Activated T-helper 2 cell treated with anti-CD3 and anti-CD28 coated beads, Interferon-gamma antibody, Interleukin-2, Interleukin-4, amounts not matched to agents 10 μg/mL and 5 μg/mL and 100 μg/mL, durations not matched to agents 14 hours and 24 hours and 36 hours (primary cell): Measurements from ENCODE around the gene DBI. TPM values are rescaled to one million over a fixed set of nuclear protein-coding genes. Genes with fewer than 3 reads are reported as not detected.

Experiments used
- DNase-seq: peaks from one replicate; pipeline ENCODE4 v3.0.0; 2021; ENCODE audit warnings: low spot score
- H3K27ac Mint-ChIP-seq: one replicate; pipeline ENCODE4 v1.8.0; 2021; ENCODE audit warnings: mixed read lengths
- H3K27me3 Mint-ChIP-seq: one replicate; pipeline ENCODE4 v1.8.0; 2021; ENCODE audit warnings: low read depth, mixed read lengths
- H3K36me3 Mint-ChIP-seq: one replicate; pipeline ENCODE4 v1.8.0; 2021; ENCODE audit warnings: low read depth, mixed read lengths
- H3K4me1 Mint-ChIP-seq: one replicate; pipeline ENCODE4 v1.8.0; 2021; ENCODE audit warnings: low read depth, mixed read lengths
- H3K4me3 Mint-ChIP-seq: one replicate; pipeline ENCODE4 v1.8.0; 2021; ENCODE audit warnings: low read depth, mild to moderate bottlenecking, moderate library complexity, mixed read lengths
- H3K9me3 Mint-ChIP-seq: one replicate; pipeline ENCODE4 v1.8.0; 2021; ENCODE audit warnings: mixed read lengths
- intact Hi-C: fragments of 100-400 bp; cut with micrococcal nuclease; formaldehyde crosslinking; loops from one replicate; pipeline ENCODE4 v1.15.1; 2023
- total RNA-seq: library from RNA; stranded (reverse); gene quantifications from 2 replicates; pipeline ENCODE4 v1.2.3, GENCODE V29; 2022

Gene DBI
- total RNA-seq: 162 and 168 TPM in 2 replicates

DNA sequence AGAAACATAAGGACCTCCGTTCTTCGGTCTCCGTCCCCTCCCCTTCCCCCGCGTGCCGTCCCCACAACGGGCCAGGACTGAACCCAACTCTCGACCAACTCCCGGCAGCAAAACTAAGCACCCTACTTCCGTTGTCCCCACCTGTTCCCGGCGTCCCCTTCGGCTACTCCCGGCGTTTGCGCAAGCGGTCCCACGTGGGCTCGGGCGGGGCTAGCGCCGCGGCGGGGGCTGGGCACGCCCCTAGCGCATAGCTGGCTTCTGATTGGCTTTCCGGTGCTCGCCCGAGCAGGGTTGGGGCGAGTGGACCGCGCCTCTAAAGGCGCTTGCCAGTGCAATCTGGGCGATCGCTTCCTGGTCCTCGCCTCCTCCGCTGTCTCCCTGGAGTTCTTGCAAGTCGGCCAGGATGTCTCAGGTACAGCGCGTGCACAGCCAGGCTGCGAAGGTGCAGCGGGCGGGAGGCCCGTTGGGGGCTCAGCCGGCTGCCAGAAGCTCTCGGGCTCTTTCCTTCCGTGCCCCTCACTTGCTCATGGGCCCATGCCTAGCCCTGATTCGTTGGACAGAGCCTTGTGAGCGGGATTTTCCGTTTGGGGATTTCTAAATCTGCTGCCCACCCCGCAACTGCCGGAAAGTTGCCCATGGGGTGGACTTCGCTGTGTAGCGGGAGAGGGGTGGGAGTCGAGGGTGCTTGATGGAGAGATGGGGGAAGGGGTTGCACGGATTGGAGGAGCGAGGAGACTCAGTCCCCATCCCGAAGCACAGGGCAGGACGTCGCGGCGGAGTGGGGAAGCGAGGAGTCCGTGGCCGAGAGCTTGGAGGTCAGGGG, at the start of gene DBI, which contains the start of gene C2orf76:
DBI (plus strand) TSS at position 329 of the 823 bp plus-strand sequence; CDS start at position 404, 75 bp downstream.
C2orf76 (minus strand) TSS at position 186 of the 823 bp plus-strand sequence. CDS start 26,875 bp downstream, outside the sequence.
- peak; percentile 93 for DNase-seq
- H3K36me3 Mint-ChIP-seq: peaks cover 41% of the 10 kb centered on the region
- peaks cover 34% of the 10 kb centered on the region for H3K4me1 Mint-ChIP-seq
- peak within 1 kb of the TSS; percentile 99 for H3K27ac Mint-ChIP-seq
- intact Hi-C loops: loop anchor here (2.0 to 5.0 kb wide), 3 partner anchors 646 to 1055 kb away; partner anchors contain the start of genes EPB41L5 and TMEM185B
- peak within 1 kb of the TSS; percentile 100 for H3K4me3 Mint-ChIP-seq
- no peaks in the 10 kb centered on the region for H3K9me3 Mint-ChIP-seq
- no peaks in the 10 kb centered on the region for H3K27me3 Mint-ChIP-seq

DNA sequence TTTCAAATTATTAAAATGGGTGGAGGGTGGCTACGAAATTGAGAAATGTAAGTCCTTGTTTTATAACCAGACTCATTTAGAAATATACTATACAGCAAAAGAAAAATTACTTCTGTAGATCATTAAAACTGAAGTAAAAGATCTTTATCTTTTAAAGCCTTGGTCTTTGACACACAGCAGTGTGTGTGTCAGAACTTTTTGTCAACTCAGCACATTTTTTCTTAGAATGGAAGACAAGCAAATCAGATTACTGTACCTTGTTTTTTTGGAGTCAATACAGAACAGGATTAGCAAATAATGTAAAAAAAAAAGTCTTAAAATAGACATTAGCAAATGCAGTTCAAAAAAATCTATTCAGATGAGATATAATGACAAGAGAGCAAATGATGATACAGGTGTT, 49.2 kb upstream of the DBI start:
- no peaks in the 10 kb centered on the region for H3K9me3 Mint-ChIP-seq
- no peak overlapping the region for H3K27ac Mint-ChIP-seq
- DNase-seq: no peak
- H3K36me3 Mint-ChIP-seq: no peaks in the 10 kb centered on the region
- no peaks in the 10 kb centered on the region for H3K4me1 Mint-ChIP-seq
- H3K4me3 Mint-ChIP-seq: no peak overlapping the region
- no peaks in the 10 kb centered on the region for H3K27me3 Mint-ChIP-seq
- intact Hi-C loops: no loop called here

GRCh38 chr2:119319593-119319992, 47.2 kb upstream of the DBI start:
- no peak overlapping the region for H3K4me3 Mint-ChIP-seq
- no peaks in the 10 kb centered on the region for H3K27me3 Mint-ChIP-seq
- DNase-seq: no peak
- H3K27ac Mint-ChIP-seq: no peak overlapping the region
- H3K4me1 Mint-ChIP-seq: no peaks in the 10 kb centered on the region
- intact Hi-C loops: no loop called here
- no peaks in the 10 kb centered on the region for H3K36me3 Mint-ChIP-seq
- no peaks in the 10 kb centered on the region for H3K9me3 Mint-ChIP-seq

DNA sequence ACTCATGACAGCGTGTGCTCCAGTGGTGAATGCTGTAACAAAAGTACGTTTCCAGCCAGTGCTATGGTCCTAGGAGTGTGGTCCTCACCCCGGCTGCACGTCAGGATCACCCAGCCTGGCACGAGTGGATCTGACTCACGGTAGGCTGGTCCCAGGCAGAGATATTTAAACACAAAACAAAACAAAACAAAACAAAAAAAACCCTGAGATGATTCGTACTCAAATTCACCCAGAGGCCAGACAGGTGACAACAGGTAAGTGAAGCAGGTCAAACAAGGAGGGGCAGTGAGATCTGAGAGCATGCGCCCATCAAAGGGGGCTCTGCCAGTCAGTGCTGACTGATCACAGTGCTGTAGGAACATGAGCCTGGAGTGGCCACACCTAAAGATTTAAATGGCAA, 43.3 kb upstream of the DBI start:
- Mint-ChIP-seq H3K27me3 (peaks cover 2% of the 10 kb centered on the region), H3K4me1 (no peaks in the 10 kb centered on the region), H3K27ac (no peak overlapping the region), H3K36me3 (no peaks in the 10 kb centered on the region), H3K4me3 (no peak overlapping the region), H3K9me3 (no peaks in the 10 kb centered on the region)
- DNase-seq: no peak
- intact Hi-C loops: no loop called here

- no peaks in the 10 kb centered on the region for H3K4me1 Mint-ChIP-seq
- H3K36me3 Mint-ChIP-seq: no peaks in the 10 kb centered on the region
- intact Hi-C loops: no loop called here
- peaks cover 8% of the 10 kb centered on the region for H3K27me3 Mint-ChIP-seq
- H3K4me3 Mint-ChIP-seq: no peak overlapping the region
- no peak for DNase-seq
- H3K9me3 Mint-ChIP-seq: no peaks in the 10 kb centered on the region
- H3K27ac Mint-ChIP-seq: no peak overlapping the region
These were observed 42.0 kb upstream of the DBI start for GRCh38 chr2:119324685-119325270.

DNA sequence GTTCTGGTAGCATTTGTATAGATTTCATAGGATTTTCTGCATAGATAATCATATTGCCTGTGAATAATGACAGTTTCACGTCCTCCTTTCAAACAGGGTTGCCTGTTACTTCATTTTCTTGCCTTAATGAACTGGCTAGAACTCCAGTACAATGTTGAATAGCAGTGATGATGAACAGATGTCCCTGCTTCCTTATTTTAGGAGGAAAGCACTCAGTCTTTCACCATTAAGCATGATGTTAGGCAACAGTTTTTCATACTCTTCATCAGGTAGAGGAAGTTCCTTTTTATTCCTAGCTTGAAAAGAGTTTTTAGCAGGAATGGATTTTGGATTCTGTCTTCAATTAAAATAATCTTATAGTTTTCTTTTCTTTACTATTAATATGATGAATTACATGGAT, 39.8 kb upstream of the DBI start:
- Mint-ChIP-seq H3K27ac (no peak overlapping the region), H3K9me3 (no peaks in the 10 kb centered on the region), H3K27me3 (peaks cover 8% of the 10 kb centered on the region), H3K4me3 (no peak overlapping the region), H3K4me1 (no peaks in the 10 kb centered on the region), H3K36me3 (no peaks in the 10 kb centered on the region)
- intact Hi-C loops: no loop called here
- DNase-seq: no peak

DNA sequence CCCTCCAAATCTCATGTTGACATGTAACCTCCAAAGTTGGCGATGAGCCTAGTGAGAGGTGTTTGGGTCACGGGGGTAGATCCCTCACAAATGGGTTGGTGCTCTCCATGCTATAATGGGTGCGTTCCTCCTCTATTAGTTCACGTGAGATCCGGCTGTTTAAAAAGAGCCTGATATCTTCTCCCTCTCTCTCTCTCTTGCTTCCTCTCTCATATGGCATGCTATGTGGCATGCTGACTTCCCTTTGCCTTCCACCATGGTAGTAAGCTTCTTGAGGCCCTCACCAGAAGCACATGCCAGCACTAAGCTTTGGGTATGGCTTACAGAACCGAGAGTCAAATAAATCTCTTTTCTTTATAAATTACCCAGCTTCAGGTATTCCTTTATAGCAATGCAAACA, 39.3 kb upstream of the DBI start:
- Mint-ChIP-seq H3K27me3 (peaks cover 8% of the 10 kb centered on the region), H3K36me3 (no peaks in the 10 kb centered on the region), H3K27ac (no peak overlapping the region), H3K9me3 (no peaks in the 10 kb centered on the region), H3K4me1 (no peaks in the 10 kb centered on the region), H3K4me3 (no peak overlapping the region)
- intact Hi-C loops: no loop called here
- DNase-seq: no peak

GRCh38 chr2:119332953-119333352, 33.8 kb upstream of the DBI start:
- H3K4me1 Mint-ChIP-seq: no peaks in the 10 kb centered on the region
- intact Hi-C loops: no loop called here
- no peak overlapping the region for H3K27ac Mint-ChIP-seq
- no peaks in the 10 kb centered on the region for H3K9me3 Mint-ChIP-seq
- no peak for DNase-seq
- H3K36me3 Mint-ChIP-seq: no peaks in the 10 kb centered on the region
- H3K4me3 Mint-ChIP-seq: no peak overlapping the region
- H3K27me3 Mint-ChIP-seq: peaks cover 5% of the 10 kb centered on the region

DNA sequence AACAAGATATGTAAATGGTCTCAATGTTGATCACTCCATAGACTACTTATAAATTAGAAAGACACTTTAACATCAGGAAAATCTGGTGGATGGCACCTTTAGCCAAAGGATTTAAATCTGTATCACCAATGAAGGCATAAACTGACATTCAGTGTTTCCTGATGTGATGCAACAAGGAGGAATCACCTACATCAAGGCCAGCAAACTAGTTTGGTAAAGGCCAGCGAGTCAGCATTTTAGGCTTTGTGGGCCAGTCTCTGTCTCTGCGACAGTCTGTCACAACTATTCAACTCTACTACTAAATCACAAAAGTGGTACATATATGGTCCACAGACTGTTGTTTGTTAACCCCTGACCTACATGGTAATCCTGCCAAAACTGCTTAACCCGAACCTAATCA, 33.4 kb upstream of the DBI start:
- Mint-ChIP-seq H3K4me3 (no peak overlapping the region), H3K36me3 (no peaks in the 10 kb centered on the region), H3K9me3 (no peaks in the 10 kb centered on the region), H3K4me1 (peaks cover 3% of the 10 kb centered on the region), H3K27me3 (peaks cover 5% of the 10 kb centered on the region), H3K27ac (no peak overlapping the region)
- intact Hi-C loops: no loop called here
- no peak for DNase-seq

- Mint-ChIP-seq H3K4me3 (no peak overlapping the region), H3K27me3 (peaks cover 5% of the 10 kb centered on the region), H3K27ac (no peak overlapping the region), H3K9me3 (no peaks in the 10 kb centered on the region), H3K36me3 (no peaks in the 10 kb centered on the region), H3K4me1 (peaks cover 7% of the 10 kb centered on the region)
- intact Hi-C loops: no loop called here
- DNase-seq: no peak
These were observed 32.9 kb upstream of the DBI start for GRCh38 chr2:119333833-119334232.

DNA sequence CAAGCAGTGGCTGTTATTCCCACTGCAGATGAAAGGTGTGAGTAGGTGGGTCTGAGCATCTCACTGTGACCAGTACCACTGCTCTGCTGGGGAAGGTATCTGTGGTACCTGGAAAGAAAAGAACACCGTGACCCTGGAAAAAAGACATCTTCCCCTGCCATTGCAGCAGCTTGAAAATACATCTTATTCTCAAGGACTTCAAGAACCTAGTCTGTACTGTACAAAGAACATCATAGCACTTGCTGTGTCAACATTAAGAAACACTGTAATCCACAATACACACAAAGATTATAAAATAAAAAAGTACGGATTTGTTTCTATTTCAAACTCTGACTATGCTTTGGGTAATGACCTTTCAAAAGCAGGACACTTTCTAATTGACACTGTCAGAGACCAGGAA, 29.0 kb upstream of the DBI start:
- Mint-ChIP-seq H3K27me3 (no peaks in the 10 kb centered on the region), H3K36me3 (no peaks in the 10 kb centered on the region), H3K4me1 (peaks cover 16% of the 10 kb centered on the region), H3K4me3 (no peak overlapping the region), H3K9me3 (no peaks in the 10 kb centered on the region), H3K27ac (no peak overlapping the region)
- intact Hi-C loops: no loop called here
- DNase-seq: no peak

DNA sequence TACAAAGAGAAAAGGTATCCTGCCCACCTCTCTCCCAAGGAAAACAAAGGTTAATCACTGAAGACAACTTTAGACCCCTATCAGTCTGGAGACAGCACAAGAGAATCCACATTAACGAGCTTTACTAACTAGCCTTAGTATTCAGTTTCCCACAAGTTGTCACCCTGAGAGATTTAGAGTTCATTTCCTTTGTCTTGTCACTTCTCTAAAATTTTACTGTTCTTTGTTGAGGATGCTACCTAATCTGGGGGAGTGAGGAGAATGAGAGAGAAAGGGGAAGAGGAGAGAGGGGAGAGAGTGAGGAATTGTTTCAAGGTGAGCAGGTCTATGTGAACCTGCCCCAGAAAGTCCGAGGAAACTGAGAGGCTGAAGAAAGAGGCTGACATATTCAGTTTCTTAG, 28.5 kb upstream of the DBI start:
- no peaks in the 10 kb centered on the region for H3K27me3 Mint-ChIP-seq

GRCh38 chr2:119338826-119339561, 27.8 kb upstream of the DBI start:
- Mint-ChIP-seq H3K4me3 (no peak overlapping the region), H3K27ac (no peak overlapping the region)

More for the DNA sequence above, 28.5 kb upstream of the DBI start:
- intact Hi-C loops: no loop called here
- DNase-seq: no peak
- Mint-ChIP-seq H3K4me3 (no peak overlapping the region), H3K27ac (no peak overlapping the region), H3K36me3 (no peaks in the 10 kb centered on the region), H3K4me1 (peaks cover 16% of the 10 kb centered on the region), H3K9me3 (no peaks in the 10 kb centered on the region)

More at GRCh38 chr2:119338826-119339561, 27.8 kb upstream of the DBI start:
- H3K36me3 Mint-ChIP-seq: no peaks in the 10 kb centered on the region
- intact Hi-C loops: no loop called here
- DNase-seq: peak; percentile 18
- H3K4me1 Mint-ChIP-seq: peaks cover 16% of the 10 kb centered on the region
- no peaks in the 10 kb centered on the region for H3K9me3 Mint-ChIP-seq
- H3K27me3 Mint-ChIP-seq: no peaks in the 10 kb centered on the region
